HG03064 (cell line): Measurements from ENCODE around the gene ARHGEF39.
"Not testable (repeated sequence)": the region's sequence is repeated elsewhere in the genome, so short reads cannot be mapped to it uniquely, and the experiment has no call there.

Source experiments
- ATAC-seq: cut with Tn5 transposase; IDR thresholded peaks from one replicate; pipeline ENCODE4 v1.9.1; 2021; ENCODE audit warnings: low read depth; ENCODE audit not compliant: unreplicated experiment

The ARHGEF39 gene

DNA sequence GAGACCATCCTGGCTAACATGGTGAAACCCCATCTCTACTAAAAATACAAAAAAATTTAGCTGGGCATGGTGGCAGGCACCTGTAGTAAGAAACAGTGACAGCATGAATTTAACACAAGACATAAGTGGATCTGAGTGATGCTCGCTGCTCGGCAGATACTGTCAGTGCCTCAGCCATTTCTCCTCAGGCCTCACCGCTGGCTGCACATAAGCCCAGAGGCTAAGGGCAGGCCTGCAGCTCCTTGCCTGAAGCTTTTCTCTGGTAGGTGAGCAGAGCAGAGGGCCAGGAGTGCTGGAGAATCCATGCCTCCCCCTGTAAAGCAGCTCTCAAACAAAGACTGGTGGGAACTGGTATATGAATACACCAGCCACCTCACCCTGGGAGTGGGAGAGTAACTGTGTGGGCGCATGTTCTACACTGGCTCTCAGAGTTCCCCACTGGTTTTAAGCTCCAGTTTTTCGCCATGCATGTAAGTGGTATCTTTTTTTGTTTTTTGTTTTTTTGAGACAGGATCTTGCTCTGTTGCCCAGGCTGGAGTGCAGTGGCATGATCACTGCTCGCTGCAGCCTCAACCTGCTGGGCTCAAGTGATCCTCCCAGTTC, 36.5 kb downstream of the ARHGEF39 start:
- no peak for ATAC-seq

- no peak for ATAC-seq
Observed at GRCh38 chr9:35627575-35627974, 37.4 kb downstream of the ARHGEF39 start.

DNA sequence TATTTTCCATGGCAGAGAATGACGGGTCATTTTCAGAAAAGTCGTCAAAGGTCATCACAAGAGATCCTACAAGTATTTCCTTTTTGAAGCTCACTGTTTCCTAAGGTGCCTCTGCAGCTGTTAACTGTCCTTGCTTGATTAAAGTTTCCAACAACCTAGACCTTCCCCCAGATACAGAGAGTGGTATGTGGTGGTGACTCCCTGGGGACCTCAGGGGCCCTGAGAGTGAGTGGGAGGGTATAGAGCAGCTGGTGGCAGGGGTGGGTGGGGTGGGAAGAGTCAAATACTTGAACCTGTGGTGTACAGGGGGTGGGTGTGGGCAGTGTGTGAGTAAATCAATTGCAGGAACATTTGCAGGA, 45.2 kb downstream of the ARHGEF39 start:
- peak; percentile 64 for ATAC-seq

GRCh38 chr9:35618854-35619799, 45.9 kb downstream of the ARHGEF39 start:
- peak; percentile 34 for ATAC-seq

- no peak for ATAC-seq
Observed at GRCh38 chr9:35618325-35618727, 46.7 kb downstream of the ARHGEF39 start, which contains the start of gene CD72. CD72 (minus strand) TSS chr9:35618413; CDS start chr9:35618303, 110 bp downstream.

- no peak for ATAC-seq
Observed at GRCh38 chr9:35617548-35617947, 47.4 kb downstream of the ARHGEF39 start.

GRCh38 chr9:35616681-35617459, 48.1 kb downstream of the ARHGEF39 start:
- no peak for ATAC-seq

DNA sequence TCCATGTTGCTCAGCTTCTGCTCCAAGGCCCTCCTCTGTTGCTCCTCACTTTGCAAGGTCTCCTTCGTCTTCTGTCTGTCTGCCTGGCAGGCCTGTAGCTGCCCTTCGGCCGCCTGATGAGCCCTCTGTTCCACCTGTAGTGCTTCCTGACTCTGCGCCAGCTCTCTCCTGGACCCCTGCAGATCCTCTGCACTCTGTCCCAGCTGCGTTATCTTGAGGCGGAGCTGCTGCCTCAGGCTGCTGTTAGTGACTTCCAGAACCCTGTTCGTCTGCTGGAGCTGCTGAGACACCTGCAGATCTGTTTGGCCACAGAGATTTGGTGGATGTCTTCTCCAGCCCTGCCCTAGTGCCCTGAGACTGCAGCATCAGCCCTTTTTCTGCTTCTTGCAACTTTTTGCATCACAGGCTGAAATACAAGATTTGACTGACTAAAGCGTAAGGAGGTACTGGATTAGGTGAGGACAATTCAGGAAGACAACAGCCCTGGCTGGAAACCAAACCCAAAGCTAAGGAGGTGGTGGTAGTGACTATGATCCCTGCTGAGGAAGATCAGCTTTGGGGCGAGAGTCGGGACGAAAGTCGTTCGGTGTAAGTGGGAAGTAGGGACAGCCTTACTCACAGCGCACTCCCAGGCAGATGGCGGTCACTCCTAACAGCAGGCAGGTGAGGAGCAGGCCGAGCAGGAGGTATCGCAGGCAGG, 48.9 kb downstream of the ARHGEF39 start:
- ATAC-seq, result no peak

DNA sequence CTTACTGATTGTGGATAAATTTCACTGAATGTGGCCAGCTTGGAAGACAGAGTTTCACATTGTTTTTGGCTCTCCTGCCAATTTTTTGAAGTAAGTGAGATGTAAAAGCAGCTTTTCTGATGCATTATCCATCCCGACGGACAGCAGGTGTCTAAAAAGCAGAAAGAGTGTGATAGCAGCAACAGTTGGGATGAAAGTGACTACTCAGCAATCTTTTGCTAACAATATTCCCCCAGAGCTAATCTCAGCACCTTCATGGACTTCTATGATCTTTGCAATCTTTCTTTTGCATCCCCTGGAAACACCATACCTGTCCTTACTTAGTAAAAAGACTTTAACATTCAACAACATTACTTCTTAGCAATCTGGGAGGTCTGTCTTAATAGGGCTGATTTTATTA, 52.2 kb downstream of the ARHGEF39 start:
- ATAC-seq, result no peak

- not testable (repeated sequence) for ATAC-seq
Observed at GRCh38 chr9:35612066-35612465, 52.9 kb downstream of the ARHGEF39 start.

DNA sequence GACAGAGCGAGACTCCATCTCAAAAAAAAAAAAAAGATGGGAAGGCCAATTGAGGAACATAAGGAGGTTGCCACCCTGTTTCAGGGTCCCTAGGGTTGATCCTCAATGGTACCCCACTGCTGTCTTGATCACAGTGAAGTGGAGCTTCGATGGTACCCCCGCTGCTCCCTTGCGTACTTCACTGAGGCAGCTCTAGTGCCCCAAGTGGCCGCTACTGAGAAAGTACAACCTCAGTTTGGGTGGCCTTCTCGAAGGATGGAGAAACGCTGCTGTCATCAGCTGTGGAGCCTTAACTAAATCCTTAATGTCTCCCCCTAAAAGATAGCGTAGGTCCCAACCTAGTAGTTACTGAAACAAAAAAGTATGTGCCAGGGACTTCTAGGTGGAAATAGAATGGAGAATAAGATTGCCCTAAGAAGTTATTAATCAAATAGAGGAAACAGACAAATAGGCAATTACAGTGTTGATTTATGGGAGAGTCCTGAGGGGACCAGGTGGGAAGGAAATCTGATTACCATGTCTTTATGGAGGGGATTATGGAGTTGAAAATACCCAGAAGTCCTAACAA, 53.7 kb downstream of the ARHGEF39 start:
- ATAC-seq, result no peak

DNA sequence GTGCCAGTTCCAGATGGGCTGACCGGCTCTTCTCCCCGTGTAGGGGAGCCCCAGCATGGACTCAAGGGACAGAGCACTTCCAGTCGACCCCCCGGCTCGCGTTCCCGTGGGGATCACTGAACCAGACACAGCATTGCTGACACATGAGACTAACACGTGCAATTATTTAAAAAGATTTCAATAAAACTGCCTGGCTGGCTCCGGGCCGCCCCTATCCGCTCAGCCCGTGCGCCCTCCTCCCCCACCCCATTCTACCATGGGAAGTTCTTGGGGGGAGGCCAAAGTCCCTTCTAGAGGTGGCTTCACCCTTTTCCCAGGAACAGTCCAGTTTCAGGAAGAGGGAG, 55.2 kb downstream of the ARHGEF39 start:
- no peak for ATAC-seq
